ENCODE results near the gene SUPT3H.
A peak's percentile ranks its signal among the peaks of the same experiment; 100 is the strongest.
"Not testable (repeated sequence)": the region's sequence is repeated elsewhere in the genome, so short reads cannot be mapped to it uniquely, and the experiment has no call there.

The SUPT3H gene

GRCh38 chr6:45045253-45045601 lies 332.5 kb downstream of the SUPT3H start:
- no peak for DNase-seq

DNA sequence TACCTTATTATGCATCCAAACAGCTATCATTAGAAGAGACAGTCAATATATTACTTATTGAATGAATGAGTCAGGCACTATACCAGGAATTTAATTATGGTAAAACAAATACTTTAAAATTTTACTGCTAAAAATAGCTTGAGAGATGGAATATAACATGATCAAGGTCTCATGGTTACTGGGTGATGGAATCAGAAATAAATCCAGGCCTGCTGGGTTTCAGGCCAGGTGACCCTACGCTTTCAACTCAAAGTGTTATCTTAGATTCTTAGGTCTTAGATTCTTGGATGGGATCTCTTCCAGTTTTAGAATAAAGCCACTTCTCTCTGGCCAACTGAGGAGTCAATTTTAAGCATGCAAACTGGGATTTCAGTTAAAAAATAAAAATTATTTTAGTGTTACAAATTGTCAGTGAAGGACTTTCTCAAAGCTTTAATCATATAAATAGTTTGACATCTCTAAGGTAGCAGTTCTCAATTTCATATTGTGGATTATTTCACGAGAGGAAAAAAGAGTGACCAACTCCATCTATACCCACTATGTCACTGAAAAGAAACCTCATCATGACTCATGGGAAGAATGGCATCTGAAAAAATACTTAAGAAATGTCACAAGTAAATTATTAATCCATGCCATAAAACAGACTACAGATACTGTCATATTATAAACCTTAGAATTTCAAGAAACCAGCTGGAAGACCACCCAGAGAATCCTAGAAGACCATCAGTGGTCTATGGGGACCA lies 333.1 kb downstream of the SUPT3H start:
- DNase-seq = no peak

GRCh38 chr6:45044086-45044485 lies 333.6 kb downstream of the SUPT3H start:
- DNase-seq = no peak

GRCh38 chr6:45042673-45043072 lies 335.1 kb downstream of the SUPT3H start:
- not testable (repeated sequence) for DNase-seq

DNA sequence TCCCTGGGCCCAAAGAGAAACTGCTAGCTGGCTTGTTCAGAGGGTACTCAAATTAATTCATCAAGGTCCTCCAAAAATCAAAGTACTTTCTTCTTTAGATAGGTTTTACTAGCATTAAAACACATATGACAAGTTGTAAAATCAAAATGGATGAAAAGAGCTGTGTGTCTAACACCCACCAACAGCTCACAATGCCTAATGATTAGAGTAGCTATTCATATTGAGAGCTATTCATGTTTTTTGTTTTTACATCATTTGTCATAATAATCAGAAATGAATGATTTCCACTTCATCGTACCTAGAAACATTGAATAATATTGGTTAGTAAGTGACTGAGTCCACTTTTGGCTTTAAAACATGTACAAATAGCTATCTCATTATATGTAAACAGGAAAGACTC lies 339.5 kb downstream of the SUPT3H start:
- DNase-seq = no peak

GRCh38 chr6:45036103-45036502 lies 341.6 kb downstream of the SUPT3H start:
- DNase-seq = no peak

- DNase-seq = no peak
Measured at GRCh38 chr6:45032426-45032825, 345.3 kb downstream of the SUPT3H start.

- DNase-seq = peak; percentile 71 to 81
Measured at GRCh38 chr6:45031601-45032000, 346.1 kb downstream of the SUPT3H start.

GRCh38 chr6:45027126-45027525 lies 350.6 kb downstream of the SUPT3H start:
- peak; percentile 23 to 52 for DNase-seq

- no peak for DNase-seq
Measured at GRCh38 chr6:45026003-45026516, 351.7 kb downstream of the SUPT3H start.

- DNase-seq = no peak
Measured at GRCh38 chr6:45024610-45025009, 353.1 kb downstream of the SUPT3H start.

- DNase-seq = peak; percentile 76 to 80
Measured at GRCh38 chr6:45021676-45022075, 356.1 kb downstream of the SUPT3H start.

- DNase-seq = no peak
Measured at GRCh38 chr6:45012687-45013086, 365.0 kb downstream of the SUPT3H start.

DNA sequence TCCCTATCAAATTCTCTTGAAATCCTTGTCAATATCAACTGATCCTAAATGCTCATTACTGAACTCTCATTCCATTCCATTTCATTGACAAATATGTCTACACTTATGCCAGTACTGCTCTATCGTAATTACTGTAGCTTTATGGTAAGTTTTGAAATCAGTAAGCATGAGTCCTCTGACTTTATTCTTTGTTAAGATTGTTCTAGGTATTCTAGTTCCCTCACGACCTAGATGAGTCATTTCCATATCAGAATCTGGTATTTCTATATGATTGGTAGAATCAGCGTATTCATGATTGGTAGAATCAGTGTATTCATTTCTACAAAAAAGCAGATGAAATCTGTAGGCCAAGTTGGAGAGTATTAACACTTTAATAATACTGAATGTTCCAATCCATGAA lies 368.2 kb downstream of the SUPT3H start:
- DNase-seq = no peak

DNA sequence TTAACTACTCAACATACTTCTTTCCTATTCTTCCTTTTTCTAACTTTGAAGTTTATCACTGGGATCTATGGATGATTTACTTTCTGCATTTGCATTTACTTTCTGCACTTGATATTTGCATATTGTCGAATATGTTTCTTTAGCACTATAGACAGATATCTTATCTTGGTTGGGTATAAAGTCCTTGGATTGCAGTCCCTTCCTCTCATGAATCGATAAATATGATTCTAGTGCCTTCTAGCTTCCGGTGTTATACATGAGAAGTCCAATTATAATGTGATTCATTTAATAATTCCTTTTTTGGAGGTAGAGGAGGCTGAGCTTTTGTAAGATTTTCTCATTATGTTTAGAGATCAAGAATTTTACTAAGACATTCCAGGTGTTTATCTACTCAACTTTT lies 370.8 kb downstream of the SUPT3H start:
- DNase-seq = no peak

DNA sequence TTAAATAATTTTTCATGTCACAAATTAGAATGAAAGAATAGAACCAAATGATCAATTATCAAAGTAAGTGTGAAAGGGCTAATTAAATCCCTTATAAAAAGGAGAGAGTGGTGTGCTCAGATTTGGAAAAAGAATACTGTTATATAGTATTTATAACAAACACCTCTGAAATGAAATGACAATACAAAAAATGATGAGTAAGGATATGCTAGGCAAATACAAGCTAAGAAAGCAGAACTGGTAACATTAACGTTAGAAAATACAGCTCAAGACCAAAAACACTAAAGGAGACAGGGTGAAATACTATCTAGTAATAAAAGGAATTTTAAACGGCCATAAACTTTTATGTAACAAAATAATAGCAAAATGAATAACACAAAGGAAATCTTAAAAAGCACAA lies 373.8 kb downstream of the SUPT3H start:
- DNase-seq = no peak

DNA sequence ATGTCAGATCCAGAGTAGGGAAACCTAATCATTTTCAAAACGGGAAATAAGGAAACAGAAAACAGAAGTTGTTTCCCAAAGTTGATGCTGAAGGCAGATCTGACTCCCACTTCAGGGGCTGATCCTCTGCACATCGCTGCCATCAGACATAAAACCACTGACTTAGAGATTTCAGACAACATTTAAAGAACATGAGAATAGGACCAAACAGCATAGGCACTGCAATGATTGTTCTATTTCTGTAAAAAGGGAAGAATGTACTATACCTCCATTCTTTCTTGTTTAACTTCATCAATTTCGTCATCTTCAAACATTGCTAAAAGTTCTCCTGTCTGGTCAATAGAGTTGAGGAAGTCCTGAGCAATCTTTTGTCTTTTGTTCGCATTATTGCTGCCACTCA lies 374.3 kb downstream of the SUPT3H start:
- DNase-seq = no peak

GRCh38 chr6:45002390-45003105 lies 375.2 kb downstream of the SUPT3H start:
- DNase-seq = no peak

DNA sequence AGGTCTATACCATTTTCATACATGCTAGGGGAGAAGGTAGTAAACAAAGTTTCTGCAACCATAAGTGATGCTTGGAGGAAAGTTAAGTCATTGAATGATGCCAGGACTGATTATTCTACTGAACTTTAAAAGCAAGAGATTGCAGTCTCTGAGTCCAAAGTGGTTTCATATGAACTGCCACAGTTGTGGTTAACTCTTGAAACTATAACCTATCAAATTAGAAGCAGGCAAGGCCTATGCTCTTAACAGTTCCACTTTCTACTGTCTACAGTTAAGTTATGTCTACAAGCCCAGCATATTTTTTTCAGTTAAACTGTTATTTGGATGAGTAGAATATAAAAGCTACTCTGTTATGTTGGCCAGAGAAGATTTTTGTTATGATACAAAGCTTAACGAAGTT lies 376.1 kb downstream of the SUPT3H start:
- no peak for DNase-seq

GRCh38 chr6:45000833-45001232 lies 376.9 kb downstream of the SUPT3H start:
- DNase-seq = no peak

DNA sequence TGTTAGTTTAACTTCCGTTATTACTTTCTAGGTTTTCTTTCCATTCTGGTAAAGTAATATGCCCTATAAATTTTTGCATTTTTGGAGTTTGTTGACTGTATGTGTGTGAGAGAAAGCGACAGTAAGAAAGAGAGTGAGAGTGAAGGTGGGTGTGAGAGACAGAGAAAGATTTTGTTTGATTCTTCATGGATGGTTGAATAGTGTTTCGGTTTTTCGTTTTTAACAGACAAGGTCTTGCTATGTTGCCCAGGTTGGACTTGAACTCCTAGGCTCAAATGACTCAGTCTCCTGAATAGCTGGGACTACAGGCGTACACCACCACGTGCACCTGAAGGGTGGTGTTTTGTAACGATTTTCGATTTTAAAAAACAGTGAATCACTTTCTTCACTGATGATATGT lies 378.7 kb downstream of the SUPT3H start:
- DNase-seq = no peak

DNA sequence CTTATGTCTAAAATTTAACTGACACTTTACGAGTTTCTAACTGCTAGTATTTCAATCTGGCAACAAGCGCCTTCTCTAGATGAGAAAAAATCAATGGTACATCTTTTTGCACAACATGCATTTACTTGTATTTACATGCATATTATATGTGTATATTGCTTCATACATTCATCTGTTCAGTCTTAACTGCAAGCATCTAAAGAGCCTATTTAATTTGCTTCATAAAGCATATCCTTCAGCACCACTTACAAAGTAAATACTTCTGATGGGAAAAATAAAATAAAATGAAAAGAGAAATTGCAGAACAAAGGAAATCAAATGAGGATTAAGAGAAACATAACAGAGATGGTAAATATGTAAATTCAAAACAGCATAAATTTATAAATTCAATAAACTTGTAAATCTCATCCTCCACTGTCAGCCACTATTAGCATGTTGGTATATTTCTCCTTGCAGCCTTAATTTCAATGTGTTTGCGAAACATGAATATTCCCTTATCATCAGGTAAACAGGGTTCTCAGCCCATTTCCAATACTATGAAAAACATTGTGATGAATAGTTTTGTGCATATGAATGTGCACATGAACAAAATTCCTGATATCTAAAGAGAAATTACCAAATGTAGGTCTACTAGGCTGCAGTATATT lies 382.1 kb downstream of the SUPT3H start:
- DNase-seq = no peak

DNA sequence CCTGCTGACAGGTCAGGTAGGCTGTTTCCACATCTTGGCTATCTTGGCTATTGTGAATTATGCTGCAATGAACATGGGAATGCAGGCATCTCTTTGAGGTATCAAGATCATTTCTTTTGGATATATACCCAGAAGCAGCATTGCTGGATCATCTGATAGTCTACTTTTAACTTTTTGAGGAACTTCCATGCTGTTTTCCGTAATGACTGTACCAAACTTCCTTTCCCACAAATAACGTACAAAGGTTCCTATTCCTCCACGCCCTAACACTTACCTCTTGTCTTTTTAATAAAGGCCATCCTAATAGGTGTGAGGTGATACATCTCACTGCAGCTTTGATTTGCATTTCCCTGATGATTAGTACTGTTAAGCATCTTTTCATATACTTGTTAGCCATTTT lies 388.3 kb downstream of the SUPT3H start:
- DNase-seq = no peak

GRCh38 chr6:44985006-44985405 lies 392.7 kb downstream of the SUPT3H start:
- no peak for DNase-seq
